K562 (cell line): ENCODE measurements around the gene PCBP3. TPM values are rescaled to one million over a fixed set of nuclear protein-coding genes. Genes with fewer than 3 reads are reported as not detected.

Experiments used
- CLOCK ChIP-seq: fragments of 250-450 bp; sonication (Bioruptor Pico); IDR thresholded peaks from 2 replicates; pipeline ENCODE4 v1.4.0; 2020; ENCODE audit warnings: mild to moderate bottlenecking, moderate library complexity, borderline replicate concordance
- DEAF1 ChIP-seq: fragments of 450-650 bp; formaldehyde crosslinking; IDR thresholded peaks from 2 replicates; pipeline ENCODE4 v1.4.0; 2020; ENCODE audit warnings: mild to moderate bottlenecking, moderate library complexity
- ELK3 ChIP-seq: fragments of 450-650 bp; formaldehyde crosslinking; IDR thresholded peaks from 2 replicates; pipeline ENCODE4 v1.4.0; 2020; ENCODE audit warnings: mild to moderate bottlenecking
- HINFP ChIP-seq: fragments of 450-650 bp; conservative IDR thresholded peaks from 2 replicates; pipeline ENCODE4 v1.6.1; 2016; ENCODE audit warnings: missing genetic modification characterization, low read depth, mild to moderate bottlenecking, control low read depth, missing compliant biosample characterization
- HMGXB4 ChIP-seq: sonication (generic); formaldehyde crosslinking; IDR thresholded peaks from 2 replicates; pipeline ENCODE4 v1.8.1; 2023; ENCODE audit warnings: mild to moderate bottlenecking, missing genetic modification reagents
- L3MBTL2 ChIP-seq: fragments of 450-650 bp; IDR thresholded peaks from 2 replicates; pipeline ENCODE4 v1.6.1; 2016; ENCODE audit warnings: mild to moderate bottlenecking, moderate library complexity
- MYNN ChIP-seq, 2 experiments: sonication (generic); formaldehyde crosslinking in 1 of 2; IDR thresholded peaks; 2 replicates each; pipeline versions ENCODE4 v1.5.0 to v1.6.1; 2016 to 2020; ENCODE audit warnings: antibody characterized with exemption in 1 of 2, missing genetic modification reagents in 1 of 2
- RFX7 ChIP-seq: fragments of 250-450 bp; sonication (Bioruptor Pico); IDR thresholded peaks from 2 replicates; pipeline ENCODE4 v1.5.1; 2021; ENCODE audit warnings: mild to moderate bottlenecking
- SMC3 ChIP-seq: conservative IDR thresholded peaks from 2 replicates; pipeline ENCODE4 v1.6.1; 2011; ENCODE audit warnings: low read depth, low read length, improper control_type of control experiment; ENCODE audit not compliant: insufficient read depth
- SRSF3 ChIP-seq: fragments of 200-400 bp; formaldehyde crosslinking; IDR thresholded peaks from 2 replicates; pipeline ENCODE4 v1.6.1; 2016; ENCODE audit warnings: mild to moderate bottlenecking, low read length, moderate library complexity; ENCODE audit not compliant: insufficient read depth
- UBTF ChIP-seq, 2 experiments: IDR thresholded peaks; 2 replicates each; pipeline ENCODE4 v1.6.1; 2012; ENCODE audit warnings: improper control_type of control experiment in 2 of 2, low read depth in 2 of 2, low read length in 2 of 2, borderline replicate concordance in 1 of 2
- WHSC1 ChIP-seq: IDR thresholded peaks from one replicate; pipeline ENCODE4 v1.6.1; 2012; ENCODE audit warnings: low read length, control low read depth, inconsistent platforms
- ZBED1 ChIP-seq: IDR thresholded peaks from 2 replicates; pipeline ENCODE4 v1.6.1; 2014
- ZNF212 ChIP-seq: fragments of 450-650 bp; formaldehyde crosslinking; IDR thresholded peaks from 2 replicates; pipeline ENCODE4 v1.4.0; 2020; ENCODE audit warnings: mild to moderate bottlenecking
- ZNF354B ChIP-seq: fragments of 250-450 bp; sonication (Bioruptor Pico); IDR thresholded peaks from 2 replicates; pipeline ENCODE4 v1.4.0; 2020
- polyA plus RNA-seq, 8 experiments: library from polyadenylated mRNA; depleted of rRNA in 4 of 8; stranded (reverse) in 5 of 8; unstranded in 3 of 8; fragments of >200 nt; fragmentation: Nextera tagmentation in 2 of 8; fragmentation: Illumina TruSeq in 1 of 8; extraction: Ambion mirVana in 2 of 8; extraction: Trizol in 1 of 8; gene quantifications; 2 replicates each; pipeline versions ENCODE4 v1.2.1 to v1.2.3, GENCODE V29; 2011 to 2014; ENCODE audit warnings: inconsistent platforms in 1 of 8, missing spikeins in 1 of 8
- total RNA-seq, 7 experiments: library from RNA; depleted of rRNA in 6 of 7; stranded (reverse); fragments of >200 nt in 6 of 7; fragmentation: Illumina TruSeq in 2 of 7; extraction: Trizol in 2 of 7; gene quantifications; 2 replicates each; pipeline versions ENCODE4 v1.2.1 to v1.2.3, GENCODE V29; 2011 to 2021; ENCODE audit warnings: low replicate concordance in 1 of 7

The PCBP3 gene
- total and polyA plus RNA-seq, 9 of the 15 experiments (the other 6 are each of a cell fraction or from before 2014, with no cell fraction given): 0.18 TPM; not detected in 8

- TF ChIP-seq ZNF212 (CRISPR knock-in tag) (no peak), WHSC1 (no peak), MYNN (IDR thresholded peaks at IDR 0.05) (no peak), MYNN (CRISPR knock-in tag; IDR thresholded peaks at IDR 0.05) (no peak), UBTF (IDR thresholded peaks at IDR 0.05; ENCODE audit: borderline replicate concordance in 1 of 2, low read depth in 2 of 2, low read length in 2 of 2) (no peak), SRSF3 (no peak), ZNF354B (CRISPR knock-in tag) (no peak), HINFP (tag) (no peak), RFX7 (CRISPR knock-in tag) (no peak), ELK3 (CRISPR knock-in tag) (no peak), DEAF1 (no peak), L3MBTL2 (peak; percentile 80), HMGXB4 (CRISPR knock-in tag) (no peak), CLOCK (CRISPR knock-in tag) (no peak), ZBED1 (no peak), SMC3 (peak; percentile 57; the same call in 1 of the 2 replicates)
These were observed 236.9 kb downstream of the PCBP3 start (continued) for GRCh38 chr21:45880097-45881068.
